ENCODE measurements around the gene CCNG2.

- TF ChIP-seq, protein P1, sequence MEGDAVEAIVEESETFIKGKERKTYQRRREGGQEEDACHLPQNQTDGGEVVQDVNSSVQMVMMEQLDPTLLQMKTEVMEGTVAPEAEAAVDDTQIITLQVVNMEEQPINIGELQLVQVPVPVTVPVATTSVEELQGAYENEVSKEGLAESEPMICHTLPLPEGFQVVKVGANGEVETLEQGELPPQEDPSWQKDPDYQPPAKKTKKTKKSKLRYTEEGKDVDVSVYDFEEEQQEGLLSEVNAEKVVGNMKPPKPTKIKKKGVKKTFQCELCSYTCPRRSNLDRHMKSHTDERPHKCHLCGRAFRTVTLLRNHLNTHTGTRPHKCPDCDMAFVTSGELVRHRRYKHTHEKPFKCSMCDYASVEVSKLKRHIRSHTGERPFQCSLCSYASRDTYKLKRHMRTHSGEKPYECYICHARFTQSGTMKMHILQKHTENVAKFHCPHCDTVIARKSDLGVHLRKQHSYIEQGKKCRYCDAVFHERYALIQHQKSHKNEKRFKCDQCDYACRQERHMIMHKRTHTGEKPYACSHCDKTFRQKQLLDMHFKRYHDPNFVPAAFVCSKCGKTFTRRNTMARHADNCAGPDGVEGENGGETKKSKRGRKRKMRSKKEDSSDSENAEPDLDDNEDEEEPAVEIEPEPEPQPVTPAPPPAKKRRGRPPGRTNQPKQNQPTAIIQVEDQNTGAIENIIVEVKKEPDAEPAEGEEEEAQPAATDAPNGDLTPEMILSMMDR (IDR thresholded peaks at IDR 0.05 in 8 of 11, conservative IDR thresholded peaks at IDR 0.05 in 3 of 11): no peak
- TF ChIP-seq POLR2A (IDR thresholded peaks at IDR 0.05): no peak
Measured at GRCh38 chr4:77183777-77184420, 26.9 kb downstream of the CCNG2 start.
